Measurements from ENCODE around the gene UNC119B.

UNC119B gene

DNA sequence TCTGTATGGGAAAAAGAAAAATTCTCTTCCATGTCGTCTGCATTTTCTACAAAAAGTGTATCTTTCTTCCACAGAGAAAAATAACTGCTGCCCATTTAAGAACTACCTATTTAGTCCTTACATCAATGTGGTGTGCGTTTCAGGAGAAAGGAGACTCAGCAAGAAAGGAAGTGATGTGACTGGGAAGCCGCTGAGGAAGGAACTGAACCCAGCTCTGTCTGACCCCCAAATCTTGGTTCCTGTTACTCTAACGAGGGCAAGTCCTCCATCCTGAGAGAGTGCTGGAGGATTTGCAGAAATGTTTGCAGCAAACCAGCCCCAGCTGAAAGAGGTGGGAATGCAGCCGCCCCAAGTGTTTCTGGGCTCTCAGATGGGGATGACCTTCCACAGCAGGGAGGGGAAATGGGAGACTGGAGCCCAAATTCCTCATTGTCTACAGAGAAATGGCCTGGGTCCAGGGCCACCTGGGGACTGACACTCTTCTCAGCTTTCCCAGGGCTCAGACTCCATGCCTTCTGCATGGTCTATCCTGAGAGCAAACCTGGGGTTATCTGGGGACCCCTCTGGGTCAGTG, 30.0 kb upstream of the UNC119B start:
- TF ChIP-seq, protein P1, sequence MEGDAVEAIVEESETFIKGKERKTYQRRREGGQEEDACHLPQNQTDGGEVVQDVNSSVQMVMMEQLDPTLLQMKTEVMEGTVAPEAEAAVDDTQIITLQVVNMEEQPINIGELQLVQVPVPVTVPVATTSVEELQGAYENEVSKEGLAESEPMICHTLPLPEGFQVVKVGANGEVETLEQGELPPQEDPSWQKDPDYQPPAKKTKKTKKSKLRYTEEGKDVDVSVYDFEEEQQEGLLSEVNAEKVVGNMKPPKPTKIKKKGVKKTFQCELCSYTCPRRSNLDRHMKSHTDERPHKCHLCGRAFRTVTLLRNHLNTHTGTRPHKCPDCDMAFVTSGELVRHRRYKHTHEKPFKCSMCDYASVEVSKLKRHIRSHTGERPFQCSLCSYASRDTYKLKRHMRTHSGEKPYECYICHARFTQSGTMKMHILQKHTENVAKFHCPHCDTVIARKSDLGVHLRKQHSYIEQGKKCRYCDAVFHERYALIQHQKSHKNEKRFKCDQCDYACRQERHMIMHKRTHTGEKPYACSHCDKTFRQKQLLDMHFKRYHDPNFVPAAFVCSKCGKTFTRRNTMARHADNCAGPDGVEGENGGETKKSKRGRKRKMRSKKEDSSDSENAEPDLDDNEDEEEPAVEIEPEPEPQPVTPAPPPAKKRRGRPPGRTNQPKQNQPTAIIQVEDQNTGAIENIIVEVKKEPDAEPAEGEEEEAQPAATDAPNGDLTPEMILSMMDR (IDR thresholded peaks at IDR 0.05; ENCODE audit: low read depth, low read length, missing control alignments) = no peak
- no peak overlapping the region for H3K4me3 ChIP-seq (ENCODE audit: low read depth, low read length)
- in situ Hi-C loops (cut with HindIII; ENCODE audit: low sequenced_read_pairs) = no loop called here
- no peak for DNase-seq (ENCODE audit: low read depth)

DNA sequence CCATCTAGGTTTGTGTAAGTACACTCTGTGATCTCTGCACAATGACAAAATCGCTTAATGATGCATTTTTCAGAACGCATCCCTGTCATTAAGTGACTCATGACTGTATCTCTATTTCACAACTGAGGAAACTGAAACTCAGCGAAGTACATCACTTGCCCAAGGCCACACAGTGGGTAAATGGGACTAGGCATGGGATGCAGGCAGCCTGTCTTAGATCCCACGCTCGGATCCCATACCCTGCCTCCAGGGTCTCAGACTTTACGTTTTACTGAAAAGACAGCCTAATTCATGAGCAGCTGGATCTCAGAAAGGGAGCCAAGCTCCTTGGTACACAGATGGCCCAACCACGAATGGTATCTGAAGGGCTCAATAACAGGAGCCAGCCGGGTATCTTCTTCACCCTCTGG, 25.7 kb upstream of the UNC119B start:
- in situ Hi-C loops (cut with HindIII; ENCODE audit: low sequenced_read_pairs) = no loop called here
- TF ChIP-seq, protein P1 (IDR thresholded peaks at IDR 0.05; ENCODE audit: low read depth, low read length, missing control alignments) = no peak
- no peak overlapping the region for H3K4me3 ChIP-seq (ENCODE audit: low read depth, low read length)
- DNase-seq (ENCODE audit: low read depth) = no peak

DNA sequence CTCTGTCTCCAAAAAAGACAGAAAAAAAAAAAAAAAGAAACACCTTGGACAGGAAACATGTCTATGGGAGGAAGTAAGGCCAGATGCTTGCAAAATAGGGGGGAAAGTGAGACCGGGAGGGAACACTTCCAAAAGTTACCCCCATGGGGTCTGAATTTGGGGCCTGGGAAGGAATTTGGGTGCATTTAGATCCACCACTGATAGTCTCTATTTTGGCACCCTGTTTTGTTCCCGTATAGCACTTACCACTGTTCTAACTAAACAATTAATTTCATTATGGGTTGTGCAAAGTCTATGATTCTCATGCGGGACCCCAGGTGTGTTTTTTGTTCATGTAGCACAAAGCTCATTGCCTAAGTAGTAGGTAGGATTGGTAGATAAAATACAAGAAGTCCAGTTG, 24.7 kb upstream of the UNC119B start:
- in situ Hi-C loops (cut with HindIII; ENCODE audit: low sequenced_read_pairs) = no loop called here
- H3K4me3 ChIP-seq (ENCODE audit: low read depth, low read length) = no peak overlapping the region
- TF ChIP-seq, protein P1 (IDR thresholded peaks at IDR 0.05; ENCODE audit: low read depth, low read length, missing control alignments) = no peak
- no peak for DNase-seq (ENCODE audit: low read depth)

DNA sequence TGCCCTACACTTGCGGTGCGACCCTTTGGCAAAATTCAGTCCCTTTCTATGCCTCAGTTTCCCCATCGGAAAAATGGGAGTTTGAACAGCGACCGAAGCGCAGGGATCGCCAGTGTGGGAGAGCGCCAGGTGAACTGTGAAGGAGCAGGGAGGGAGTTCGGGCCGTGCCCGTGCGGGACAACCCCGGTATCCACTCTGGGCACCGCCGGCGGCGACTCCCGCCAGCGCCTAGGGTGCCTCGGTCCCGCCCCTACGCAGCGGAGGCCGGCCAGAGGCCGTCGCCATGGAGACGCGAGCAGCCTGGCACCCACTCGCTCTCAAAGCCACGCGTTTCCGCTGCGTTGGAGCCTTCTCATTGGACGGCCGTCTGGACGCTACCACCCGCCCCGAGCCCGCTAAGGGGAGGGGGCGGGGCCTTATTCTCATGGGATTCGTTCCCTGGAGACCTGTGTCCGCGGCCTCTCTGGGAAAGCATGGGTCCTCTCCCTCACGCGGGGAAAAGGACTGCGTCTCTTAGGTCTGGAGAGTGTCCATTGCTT, 24.0 kb upstream of the UNC119B start:
- H3K4me3 ChIP-seq (ENCODE audit: low read depth, low read length) = peak overlapping the region; percentile 80
- in situ Hi-C loops (cut with HindIII; ENCODE audit: low sequenced_read_pairs) = no loop called here
- peak; percentile 88 for DNase-seq (ENCODE audit: low read depth)
- TF ChIP-seq, protein P1 (IDR thresholded peaks at IDR 0.05; ENCODE audit: low read depth, low read length, missing control alignments) = no peak

DNA sequence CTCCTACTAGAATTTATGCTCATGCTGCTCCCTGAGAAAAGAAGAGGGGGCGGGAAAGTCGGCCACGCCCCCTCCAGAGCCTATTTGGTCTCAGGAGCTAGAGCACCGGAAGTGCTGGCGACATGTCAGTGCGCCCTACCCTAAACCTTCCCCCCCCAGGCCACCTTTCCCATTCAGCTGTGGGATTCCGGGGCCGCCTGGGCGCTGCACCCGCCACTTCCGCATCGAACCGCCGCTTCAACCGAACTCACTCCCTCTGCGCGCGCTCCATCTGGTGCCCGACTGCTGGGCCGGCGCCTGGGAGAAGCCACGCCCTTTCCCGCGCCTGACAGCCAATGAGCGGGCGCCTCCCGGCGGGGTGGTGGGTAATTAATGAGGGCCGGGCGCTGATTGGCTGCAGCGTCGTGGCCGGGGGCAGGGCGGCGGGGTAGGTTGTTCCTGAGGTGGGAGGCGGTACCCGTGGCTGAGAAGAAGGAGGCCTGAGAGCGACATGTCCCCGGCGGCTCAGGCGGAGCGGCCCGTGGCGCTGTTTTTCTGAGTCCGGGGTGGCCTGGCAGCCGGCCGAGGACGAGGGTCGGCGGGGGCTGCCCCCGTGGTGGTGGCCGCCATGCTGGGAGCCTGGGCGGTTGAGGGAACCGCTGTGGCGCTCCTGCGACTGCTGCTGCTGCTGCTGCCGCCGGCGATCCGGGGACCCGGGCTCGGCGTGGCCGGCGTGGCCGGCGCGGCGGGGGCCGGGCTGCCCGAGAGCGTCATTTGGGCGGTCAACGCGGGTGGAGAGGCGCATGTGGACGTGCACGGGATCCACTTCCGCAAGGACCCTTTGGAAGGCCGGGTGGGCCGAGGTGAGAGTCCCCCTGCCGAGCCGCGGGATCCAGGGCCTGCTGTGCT, 23.3 kb upstream of the UNC119B start, which contains the start of gene MLEC:
Gene MLEC, plus strand, starts transcription at position 460 of the 888 bp plus-strand sequence. Its CDS starts 148 bp downstream, at position 608.
- in situ Hi-C loops (cut with HindIII; ENCODE audit: low sequenced_read_pairs) = no loop called here
- DNase-seq (ENCODE audit: low read depth) = peak; percentile 92
- TF ChIP-seq, protein P1 (IDR thresholded peaks at IDR 0.05; ENCODE audit: low read depth, low read length, missing control alignments) = no peak
- peak within 1 kb of the TSS; percentile 80 for H3K4me3 ChIP-seq (ENCODE audit: low read depth, low read length)

DNA sequence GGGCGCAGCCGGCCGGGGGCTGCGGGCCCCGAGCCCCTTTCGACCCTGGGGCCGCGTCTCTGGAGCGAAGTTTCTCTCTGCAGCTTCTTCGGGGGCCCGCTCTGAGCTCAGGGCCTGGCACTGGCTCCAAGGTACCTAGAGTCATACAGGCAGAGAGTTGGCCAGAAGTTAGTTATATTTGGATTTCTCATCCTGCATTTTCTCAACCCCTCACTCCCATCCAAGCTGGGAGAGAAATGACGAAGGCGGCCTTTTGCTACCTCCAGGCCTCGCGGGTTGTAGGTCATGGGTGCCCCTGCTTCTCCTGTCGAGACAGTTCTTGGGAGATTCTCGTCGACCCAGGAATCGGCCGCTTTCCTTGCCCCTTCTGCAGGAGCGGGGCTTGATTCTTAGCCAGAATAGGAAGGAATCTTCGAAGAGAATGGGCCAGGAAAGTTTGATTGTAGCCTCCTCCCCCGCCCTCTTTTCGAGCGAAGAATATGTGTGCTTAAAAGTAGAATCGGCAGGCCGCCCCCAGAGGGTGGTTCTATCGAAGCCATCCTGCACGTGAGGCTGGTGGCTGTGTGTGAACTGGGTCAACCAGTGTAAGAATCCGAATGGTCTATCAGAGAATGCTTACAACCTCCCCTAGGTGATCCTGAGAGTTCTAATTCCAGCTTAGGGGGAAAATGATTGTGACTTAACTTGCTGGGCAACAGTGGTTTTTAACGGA, 22.5 kb upstream of the UNC119B start:
- TF ChIP-seq, protein P1 (IDR thresholded peaks at IDR 0.05; ENCODE audit: low read depth, low read length, missing control alignments) = no peak
- H3K4me3 ChIP-seq (ENCODE audit: low read depth, low read length) = peak overlapping the region; percentile 80
- DNase-seq (ENCODE audit: low read depth) = no peak
- in situ Hi-C loops (cut with HindIII; ENCODE audit: low sequenced_read_pairs) = no loop called here
